Caco-2 (cell line): ENCODE measurements around the gene KRTAP5-6. TPM values are rescaled to one million over a fixed set of nuclear protein-coding genes. Genes with fewer than 3 reads are reported as not detected.

Experiments used
- BruUV-seq: library from RNA; stranded (reverse); fragments of 400-500 nt; replicated peaks from 2 replicates; lab custom pipeline; 2021; lab: Mats Ljungman, UMichigan
- CTCF ChIA-PET: fragments of 300-600 bp; sonication (Branson Sonifier 250); formaldehyde crosslinking; loops from one replicate; lab custom pipeline; 2022; ENCODE audit warnings: antibody characterized with exemption; lab: Charles Lee
- POLR2A ChIA-PET: fragments of 300-600 bp; sonication (Branson Sonifier 250); formaldehyde crosslinking; loops from one replicate; lab custom pipeline; 2022; ENCODE audit warnings: antibody characterized with exemption; lab: Charles Lee
- DNase-seq, 2 experiments: peaks; one replicate each; pipeline versions ENCODE4 v3.0.0 to v3.0.0-alpha.2; 2020 to 2022
- H3K27me3 ChIP-seq: replicated peaks from 2 replicates; pipeline ENCODE4 v1.6.0; 2011; ENCODE audit warnings: low read length; ENCODE audit not compliant: control insufficient read depth, insufficient read depth
- H3K36me3 ChIP-seq: 2 replicates; pipeline ENCODE4 v1.5.1; 2011; ENCODE audit warnings: low read length; ENCODE audit not compliant: control insufficient read depth, insufficient read depth
- H3K4me1 ChIP-seq: fragments of 250-450 bp; sonication (Bioruptor Pico); 2 replicates; pipeline ENCODE4 v1.5.1; 2020; ENCODE audit warnings: mild to moderate bottlenecking
- H3K4me3 ChIP-seq: 2 replicates; pipeline ENCODE4 v1.5.1; 2011; ENCODE audit warnings: low read depth, mild to moderate bottlenecking, control low read depth, low read length
- H3K9me3 ChIP-seq: fragments of 250-450 bp; sonication (Bioruptor Pico); 2 replicates; pipeline ENCODE4 v1.5.1; 2020; ENCODE audit warnings: mild to moderate bottlenecking, moderate library complexity
- H3K27ac Mint-ChIP-seq: one replicate; pipeline ENCODE4 v1.8.0; 2022; ENCODE audit warnings: mixed read lengths; ENCODE audit not compliant: unreplicated experiment
- H3K27me3 Mint-ChIP-seq: one replicate; pipeline ENCODE4 v1.8.0; 2022; ENCODE audit warnings: mixed read lengths; ENCODE audit not compliant: insufficient read depth, unreplicated experiment
- H3K36me3 Mint-ChIP-seq: one replicate; pipeline ENCODE4 v1.8.0; 2022; ENCODE audit warnings: mild to moderate bottlenecking, mixed read lengths; ENCODE audit not compliant: insufficient read depth, unreplicated experiment
- H3K4me1 Mint-ChIP-seq: one replicate; pipeline ENCODE4 v1.8.0; 2022; ENCODE audit warnings: low read depth, mixed read lengths; ENCODE audit not compliant: unreplicated experiment
- H3K4me3 Mint-ChIP-seq: one replicate; pipeline ENCODE4 v1.8.0; 2022; ENCODE audit warnings: mild to moderate bottlenecking, moderate library complexity, mixed read lengths; ENCODE audit not compliant: unreplicated experiment
- H3K9me3 Mint-ChIP-seq: one replicate; pipeline ENCODE4 v1.8.0; 2022; ENCODE audit warnings: mixed read lengths; ENCODE audit not compliant: unreplicated experiment
- CTCF ChIP-seq, 2 experiments: fragments of 200-600 bp in 1 of 2; IDR thresholded peaks; 1 replicate in 1 of 2; 2 replicates in 1 of 2; pipeline versions ENCODE4 v1.5.1 to v1.8.0; 2011 to 2022; ENCODE audit warnings: antibody characterized with exemption in 1 of 2, control low read depth in 1 of 2, inconsistent platforms in 1 of 2, low read depth in 1 of 2, low read length in 1 of 2, mild to moderate bottlenecking in 1 of 2, moderate library complexity in 1 of 2; ENCODE audit not compliant: insufficient read depth in 1 of 2, severe bottlenecking in 1 of 2, unreplicated experiment in 1 of 2
- intact Hi-C: fragments of 100-400 bp; cut with micrococcal nuclease; formaldehyde crosslinking; loops from one replicate; pipeline ENCODE4 v1.10.0; 2022; ENCODE audit not compliant: unreplicated experiment
- total RNA-seq: library from RNA; stranded (reverse); gene quantifications from 2 replicates; pipeline ENCODE4 v1.2.3, GENCODE V29; 2022

KRTAP5-6 gene
- total RNA-seq, 1 experiment from 2014 or later: not detected

GRCh38 chr11:1703146-1703545, 6.2 kb downstream of the KRTAP5-6 start:
- DNase-seq: no peak
- Mint-ChIP-seq H3K27ac (no peak overlapping the region), H3K4me1 (peaks cover 15% of the 10 kb centered on the region), H3K9me3 (peaks cover 10% of the 10 kb centered on the region), H3K27me3 (no peaks in the 10 kb centered on the region), H3K36me3 (no peaks in the 10 kb centered on the region), H3K4me3 (no peak overlapping the region)
- CTCF ChIA-PET: no interaction called here
- Histone ChIP-seq H3K4me3 (no peak overlapping the region), H3K36me3 (no peaks in the 10 kb centered on the region), H3K27me3 (no peaks in the 10 kb centered on the region), H3K4me1 (peaks cover 9% of the 10 kb centered on the region; the same call in 1 of the 2 replicates), H3K9me3 (peaks cover 4% of the 10 kb centered on the region)
- intact Hi-C loops: no loop called here
- no peak for TF ChIP-seq CTCF (IDR thresholded peaks at IDR 0.05; ENCODE audit: insufficient read depth in 1 of 2, low read depth in 1 of 2, low read length in 1 of 2, severe bottlenecking in 1 of 2, unreplicated experiment in 1 of 2)
- BruUV-seq: no TSS peak
- POLR2A ChIA-PET: no interaction called here

GRCh38 chr11:1705126-1706052, 8.4 kb downstream of the KRTAP5-6 start:
- no peak for TF ChIP-seq CTCF (IDR thresholded peaks at IDR 0.05; ENCODE audit: insufficient read depth in 1 of 2, low read depth in 1 of 2, low read length in 1 of 2, severe bottlenecking in 1 of 2, unreplicated experiment in 1 of 2)
- no peak overlapping the region for H3K4me3 Mint-ChIP-seq
- peaks cover 4% of the 10 kb centered on the region for H3K9me3 ChIP-seq
- BruUV-seq: no TSS peak
- H3K9me3 Mint-ChIP-seq: peaks cover 10% of the 10 kb centered on the region
- intact Hi-C loops: no loop called here
- H3K4me1 Mint-ChIP-seq: peaks cover 15% of the 10 kb centered on the region
- CTCF ChIA-PET: no interaction called here
- peak in 1 of 2 experiments; percentile 32 for DNase-seq
- H3K36me3 ChIP-seq: no peaks in the 10 kb centered on the region
- H3K27ac Mint-ChIP-seq: no peak overlapping the region
- POLR2A ChIA-PET: no interaction called here
- peaks cover 9% of the 10 kb centered on the region; the same call in 1 of the 2 replicates for H3K4me1 ChIP-seq
- no peaks in the 10 kb centered on the region for H3K27me3 Mint-ChIP-seq
- no peaks in the 10 kb centered on the region for H3K36me3 Mint-ChIP-seq
- H3K27me3 ChIP-seq: no peaks in the 10 kb centered on the region
- no peak overlapping the region for H3K4me3 ChIP-seq

- DNase-seq: peak in 1 of 2 experiments; percentile 20
These were observed 9.8 kb downstream of the KRTAP5-6 start for GRCh38 chr11:1706634-1707400.

More at GRCh38 chr11:1706634-1707400, 9.8 kb downstream of the KRTAP5-6 start:
- H3K9me3 ChIP-seq: peaks cover 4% of the 10 kb centered on the region
- ChIA-PET CTCF (interaction anchor here (0.9 to 1.1 kb wide), 2 partner anchors 13 to 54 kb away, joined by 3 to 4 read pairs; no protein-coding TSS in a partner anchor), POLR2A (no interaction called here)
- no peak for TF ChIP-seq CTCF (IDR thresholded peaks at IDR 0.05; ENCODE audit: insufficient read depth in 1 of 2, low read depth in 1 of 2, low read length in 1 of 2, severe bottlenecking in 1 of 2, unreplicated experiment in 1 of 2)
- no peaks in the 10 kb centered on the region for H3K36me3 ChIP-seq
- Mint-ChIP-seq H3K36me3 (no peaks in the 10 kb centered on the region), H3K4me1 (peaks cover 15% of the 10 kb centered on the region), H3K27me3 (no peaks in the 10 kb centered on the region), H3K4me3 (no peak overlapping the region), H3K9me3 (peaks cover 5% of the 10 kb centered on the region), H3K27ac (no peak overlapping the region)
- H3K4me3 ChIP-seq: no peak overlapping the region
- H3K27me3 ChIP-seq: no peaks in the 10 kb centered on the region
- intact Hi-C loops: no loop called here
- no TSS peak for BruUV-seq
- peaks cover 9% of the 10 kb centered on the region; the same call in 1 of the 2 replicates for H3K4me1 ChIP-seq
